A549 (cell line): Measurements from ENCODE around the gene WNT8B. TPM values are rescaled to one million over a fixed set of nuclear protein-coding genes. Genes with fewer than 3 reads are reported as not detected.

ENCODE experiments used
- ATAC-seq, 2 experiments: fragments of 200-7000 bp in 1 of 2; fragments of >200 bp in 1 of 2; cut with Nextera tagmentation in 1 of 2; cut with Tn5 transposase in 1 of 2; 3 replicates each; pipeline versions ENCODE4 v1.8.0 to v1.9.1; 2018 to 2020; ENCODE audit warnings: mild to moderate bottlenecking in 1 of 2, moderate library complexity in 1 of 2
- CTCF ChIA-PET: fragments of 300-600 bp; sonication (Branson Sonifier 250); formaldehyde crosslinking; extraction: SDS; loops from one replicate; lab custom pipeline; 2021; ENCODE audit warnings: antibody characterized with exemption, inconsistent platforms; lab: Yijun Ruan, JAX
- POLR2A ChIA-PET: fragments of 350-600 bp; formaldehyde crosslinking; extraction: SDS; loops from one replicate; lab custom pipeline; 2021; ENCODE audit warnings: antibody characterized with exemption, inconsistent platforms; lab: Yijun Ruan, JAX
- DNase-seq, 2 experiments: peaks; one replicate each; pipeline versions ENCODE4 v3.0.0 to v3.0.0-alpha.2; 2011 to 2016; ENCODE audit warnings: low read depth in 1 of 2, low spot score in 1 of 2
- FAIRE-seq: peaks from 2 replicates; lab custom pipeline; 2011; peaks lifted over from hg19 to GRCh38; lab: Jason Lieb, UNC
- H3K27ac ChIP-seq, 2 experiments: fragments of >200 bp; sonication (Bioruptor Twin); formaldehyde crosslinking; 3 replicates each; pipeline ENCODE4 v1.5.1; 2016 to 2017
- H3K4me1 ChIP-seq: fragments of >200 bp; sonication (Bioruptor Twin); formaldehyde crosslinking; 3 replicates; pipeline ENCODE4 v1.6.1; 2016
- H3K4me2 ChIP-seq: fragments of >200 bp; sonication (Bioruptor Twin); formaldehyde crosslinking; 3 replicates; pipeline ENCODE4 v1.6.1; 2016
- H3K4me3 ChIP-seq: fragments of >200 bp; sonication (Bioruptor Twin); formaldehyde crosslinking; 3 replicates; pipeline ENCODE4 v1.5.1; 2016
- H3K9me3 ChIP-seq: fragments of >200 bp; sonication (Bioruptor Twin); formaldehyde crosslinking; 3 replicates; pipeline ENCODE4 v1.6.1; 2016
- CBX2 ChIP-seq: fragments of 200-600 bp; sonication (generic); IDR thresholded peaks from 2 replicates; pipeline ENCODE4 v1.6.1; 2016; ENCODE audit warnings: low read depth, mild to moderate bottlenecking, borderline replicate concordance
- CEBPB ChIP-seq, 2 experiments: fragments of >200 bp in 1 of 2; sonication (Bioruptor Twin) in 1 of 2; formaldehyde crosslinking in 1 of 2; IDR thresholded peaks; 2 replicates each; pipeline ENCODE4 v1.6.1; 2012 to 2016
- EHMT2 ChIP-seq: fragments of 200-600 bp; sonication (generic); IDR thresholded peaks from 2 replicates; pipeline ENCODE4 v1.6.1; 2016; ENCODE audit warnings: antibody characterized with exemption, low read depth, mild to moderate bottlenecking, moderate library complexity
- FOSB ChIP-seq: fragments of 250-450 bp; sonication (Bioruptor Pico); IDR thresholded peaks from 2 replicates; pipeline ENCODE4 v1.5.0; 2020; ENCODE audit warnings: mild to moderate bottlenecking, moderate library complexity
- GATA3 ChIP-seq: IDR thresholded peaks from 2 replicates; pipeline ENCODE4 v1.6.1; 2012; ENCODE audit warnings: borderline replicate concordance
- HDAC2 ChIP-seq: fragments of 200-600 bp; sonication (generic); IDR thresholded peaks from 2 replicates; pipeline ENCODE4 v1.6.1; 2016
- JUN ChIP-seq, 2 experiments: fragments of >200 bp; sonication (Bioruptor Twin); formaldehyde crosslinking; IDR thresholded peaks; 2 replicates in 1 of 2; 3 replicates in 1 of 2; pipeline ENCODE4 v1.6.1; 2016 to 2017
- KDM5A ChIP-seq: fragments of 200-600 bp; sonication (generic); IDR thresholded peaks from 2 replicates; pipeline ENCODE4 v1.6.1; 2016; ENCODE audit warnings: antibody characterized with exemption, mild to moderate bottlenecking
- MYC ChIP-seq: IDR thresholded peaks from 2 replicates; pipeline ENCODE4 v1.6.1; 2012; ENCODE audit warnings: mild to moderate bottlenecking, inconsistent platforms, low read length, improper control_type of control experiment, borderline replicate concordance
- NFE2L2 ChIP-seq: fragments of 150-350 bp; conservative IDR thresholded peaks from 2 replicates; pipeline ENCODE4 v1.6.1; 2014; ENCODE audit warnings: low read length
- NPAS2 ChIP-seq: fragments of 250-450 bp; sonication (Bioruptor Pico); IDR thresholded peaks from 2 replicates; pipeline ENCODE4 v1.8.0; 2022; ENCODE audit warnings: mild to moderate bottlenecking, moderate library complexity, borderline replicate concordance
- POLR2AphosphoS2 ChIP-seq: conservative IDR thresholded peaks from 2 replicates; pipeline ENCODE4 v1.6.1; 2012; ENCODE audit warnings: low read length, improper control_type of control experiment, inconsistent platforms
- RFX5 ChIP-seq: fragments of 450-650 bp; IDR thresholded peaks from 2 replicates; pipeline ENCODE4 v1.7.1; 2014; ENCODE audit warnings: antibody characterized with exemption, mild to moderate bottlenecking, moderate library complexity
- RNF2 ChIP-seq: fragments of 200-600 bp; sonication (generic); IDR thresholded peaks from 2 replicates; pipeline ENCODE4 v1.6.1; 2016; ENCODE audit warnings: low read depth, mild to moderate bottlenecking, antibody characterized with exemption, moderate library complexity, borderline replicate concordance
- TFCP2L1 ChIP-seq: fragments of 250-450 bp; sonication (Bioruptor Pico); IDR thresholded peaks from 2 replicates; pipeline ENCODE4 v1.5.0; 2021; ENCODE audit warnings: mild to moderate bottlenecking
- ZC3H11A ChIP-seq: fragments of 450-650 bp; IDR thresholded peaks from 2 replicates; pipeline ENCODE4 v1.6.1; 2014; ENCODE audit warnings: antibody characterized with exemption, mild to moderate bottlenecking
- ZNF302 ChIP-seq: fragments of 250-450 bp; sonication (Bioruptor Pico); IDR thresholded peaks from 2 replicates; pipeline ENCODE4 v1.9.0; 2021; ENCODE audit warnings: inconsistent platforms, mild to moderate bottlenecking, moderate library complexity
- ZSCAN20 ChIP-seq: fragments of 250-450 bp; sonication (Bioruptor Pico); IDR thresholded peaks from 2 replicates; pipeline ENCODE4 v1.8.0; 2022; ENCODE audit warnings: mild to moderate bottlenecking, moderate library complexity
- WGBS: methylation state at CpG from one replicate; pipeline ENCODE4 v1.1.6; 2017; ENCODE audit errors: missing lambda C conversion rate; 5-methylcytosine and 5-hydroxymethylcytosine counted together
- polyA plus RNA-seq, 4 experiments: library from polyadenylated mRNA; depleted of rRNA in 3 of 4; stranded (reverse); fragments of >200 nt; fragmentation: RNase III in 1 of 4; extraction: RNeasy Plus Mini Kit Qiagen cat#74134 plus additional on column Dnase treatment in 1 of 4; gene quantifications; 2 replicates in 3 of 4; 3 replicates in 1 of 4; pipeline ENCODE4 v1.2.3, GENCODE V29; 2011 to 2017
- TF ChIP-seq, protein P1 (sequence below): fragments of >200 bp; sonication (Bioruptor Twin); formaldehyde crosslinking; IDR thresholded peaks from 3 replicates; pipeline ENCODE4 v1.6.1; 2016
- TF ChIP-seq, protein P2 (sequence below): fragments of 450-650 bp; IDR thresholded peaks from 2 replicates; pipeline ENCODE4 v1.6.1; 2014; ENCODE audit warnings: antibody characterized with exemption
- TF ChIP-seq, protein P3 (sequence below): fragments of 150-350 bp; IDR thresholded peaks from 2 replicates; pipeline ENCODE4 v1.6.1; 2014; ENCODE audit warnings: low read depth, mild to moderate bottlenecking, low read length
- TF ChIP-seq, protein P4 (sequence below): fragments of 250-450 bp; sonication (Bioruptor Pico); IDR thresholded peaks from 2 replicates; pipeline ENCODE4 v1.5.0; 2021; ENCODE audit warnings: mild to moderate bottlenecking, moderate library complexity, borderline replicate concordance
- TF ChIP-seq, protein P5 (sequence below): fragments of 250-450 bp; sonication (Bioruptor Pico); IDR thresholded peaks from 2 replicates; pipeline ENCODE4 v1.5.0; 2020; ENCODE audit warnings: low read depth, mild to moderate bottlenecking, moderate library complexity
- TF ChIP-seq, protein P6 (sequence below): fragments of >200 bp; sonication (Bioruptor Twin); formaldehyde crosslinking; IDR thresholded peaks from 3 replicates; pipeline ENCODE4 v1.5.1; 2016

The WNT8B gene
- polyA plus RNA-seq, 2 of the 4 experiments (the other 2 are of a cell fraction) = 0.04 to 0.05 TPM

DNA sequence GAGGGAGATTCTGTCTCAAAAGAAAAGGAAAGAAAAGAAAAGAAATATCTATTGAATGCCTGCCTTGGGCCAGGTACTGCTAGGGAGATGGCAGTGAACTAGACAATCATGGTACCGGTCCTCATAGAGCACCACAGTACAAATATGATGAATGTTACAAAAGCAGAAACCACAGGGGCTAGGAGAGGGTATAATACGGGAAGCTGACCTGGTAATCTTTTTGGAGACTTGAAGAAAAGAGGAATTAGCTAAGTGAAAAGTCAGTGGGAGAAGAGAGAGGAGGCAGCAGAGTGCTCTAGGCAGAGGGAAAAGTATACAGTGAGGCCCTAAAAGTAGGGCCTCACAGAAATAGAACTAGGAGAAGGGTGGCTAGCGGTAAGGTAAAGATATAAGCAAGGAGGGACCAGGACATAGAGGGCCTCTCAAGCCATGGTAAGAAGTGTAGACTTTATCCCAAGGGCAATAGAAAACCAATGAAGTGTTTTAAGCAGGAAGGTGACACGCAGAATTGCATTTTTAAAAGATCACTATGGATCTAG, 42.8 kb upstream of the WNT8B start:
- no peak overlapping the region for H3K4me2 ChIP-seq
- TF ChIP-seq, protein P1, sequence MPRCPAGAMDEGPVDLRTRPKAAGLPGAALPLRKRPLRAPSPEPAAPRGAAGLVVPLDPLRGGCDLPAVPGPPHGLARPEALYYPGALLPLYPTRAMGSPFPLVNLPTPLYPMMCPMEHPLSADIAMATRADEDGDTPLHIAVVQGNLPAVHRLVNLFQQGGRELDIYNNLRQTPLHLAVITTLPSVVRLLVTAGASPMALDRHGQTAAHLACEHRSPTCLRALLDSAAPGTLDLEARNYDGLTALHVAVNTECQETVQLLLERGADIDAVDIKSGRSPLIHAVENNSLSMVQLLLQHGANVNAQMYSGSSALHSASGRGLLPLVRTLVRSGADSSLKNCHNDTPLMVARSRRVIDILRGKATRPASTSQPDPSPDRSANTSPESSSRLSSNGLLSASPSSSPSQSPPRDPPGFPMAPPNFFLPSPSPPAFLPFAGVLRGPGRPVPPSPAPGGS = no peak
- no peak for TF ChIP-seq POLR2AphosphoS2
- no peak for TF ChIP-seq KDM5A
- no peak for TF ChIP-seq MYC
- TF ChIP-seq, protein P2, sequence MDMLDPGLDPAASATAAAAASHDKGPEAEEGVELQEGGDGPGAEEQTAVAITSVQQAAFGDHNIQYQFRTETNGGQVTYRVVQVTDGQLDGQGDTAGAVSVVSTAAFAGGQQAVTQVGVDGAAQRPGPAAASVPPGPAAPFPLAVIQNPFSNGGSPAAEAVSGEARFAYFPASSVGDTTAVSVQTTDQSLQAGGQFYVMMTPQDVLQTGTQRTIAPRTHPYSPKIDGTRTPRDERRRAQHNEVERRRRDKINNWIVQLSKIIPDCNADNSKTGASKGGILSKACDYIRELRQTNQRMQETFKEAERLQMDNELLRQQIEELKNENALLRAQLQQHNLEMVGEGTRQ = no peak
- no peak for TF ChIP-seq TFCP2L1 (CRISPR knock-in tag)
- TF ChIP-seq EHMT2 = no peak
- TF ChIP-seq RNF2 = no peak
- TF ChIP-seq, protein P3, sequence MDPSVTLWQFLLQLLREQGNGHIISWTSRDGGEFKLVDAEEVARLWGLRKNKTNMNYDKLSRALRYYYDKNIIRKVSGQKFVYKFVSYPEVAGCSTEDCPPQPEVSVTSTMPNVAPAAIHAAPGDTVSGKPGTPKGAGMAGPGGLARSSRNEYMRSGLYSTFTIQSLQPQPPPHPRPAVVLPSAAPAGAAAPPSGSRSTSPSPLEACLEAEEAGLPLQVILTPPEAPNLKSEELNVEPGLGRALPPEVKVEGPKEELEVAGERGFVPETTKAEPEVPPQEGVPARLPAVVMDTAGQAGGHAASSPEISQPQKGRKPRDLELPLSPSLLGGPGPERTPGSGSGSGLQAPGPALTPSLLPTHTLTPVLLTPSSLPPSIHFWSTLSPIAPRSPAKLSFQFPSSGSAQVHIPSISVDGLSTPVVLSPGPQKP = no peak
- no peak for TF ChIP-seq RFX5
- TF ChIP-seq JUN (IDR thresholded peaks at IDR 0.05) = no peak
- TF ChIP-seq CEBPB (IDR thresholded peaks at IDR 0.05) = no peak
- no peak for TF ChIP-seq ZC3H11A
- TF ChIP-seq NPAS2 (CRISPR knock-in tag) = no peak
- TF ChIP-seq GATA3 = no peak
- no peak for TF ChIP-seq CBX2
- peak overlapping the region in 1 of 2 experiments; percentile 3; a peak in 2 of 6 replicates for H3K27ac ChIP-seq
- no peak overlapping the region for H3K4me3 ChIP-seq
- ChIA-PET POLR2A (interaction anchor here (1.0 kb wide), 1 partner anchor 45 kb away, joined by 3 read pairs; no protein-coding TSS in a partner anchor), CTCF (interaction anchor here (1.2 to 6.0 kb wide), 3 partner anchors 13 to 81 kb away, joined by 3 to 36 read pairs (median 6); no protein-coding TSS in a partner anchor)
- peaks cover 15% of the 10 kb centered on the region for H3K4me1 ChIP-seq
- 87% methylated on average over 4 of the region's 4 CpGs for WGBS
- ATAC-seq = peak; percentile 24 to 55; a peak in 3 of 6 replicates
- DNase-seq = no peak
- no peaks in the 10 kb centered on the region for H3K9me3 ChIP-seq
- FAIRE-seq = no peak

DNA sequence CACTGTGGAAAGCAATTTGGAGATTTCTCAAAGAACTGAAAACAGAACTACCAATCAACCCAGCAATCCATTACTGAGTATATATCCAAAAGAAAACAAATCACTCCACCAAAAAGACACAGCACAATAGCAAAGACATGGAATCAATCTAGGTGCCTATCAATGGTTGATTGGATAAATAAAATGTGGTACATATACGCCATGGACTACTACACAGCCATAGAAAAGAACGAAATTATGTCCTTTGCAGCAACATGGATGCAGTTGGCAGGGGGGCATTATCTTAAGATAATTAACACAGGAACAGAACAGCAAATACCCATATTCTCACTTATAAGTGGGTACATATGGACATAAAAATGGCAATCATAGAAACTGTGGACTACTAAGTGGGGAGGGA, 35.4 kb upstream of the WNT8B start:
- ATAC-seq = no peak
- WGBS = 84% methylated on average over 2 of the region's 2 CpGs
- CTCF ChIA-PET = interaction anchor here (7.8 kb wide), 1 partner anchor 89 kb away, joined by 534 read pairs; the partner anchor contains the start of genes PKD2L1 and SCD

More for the DNA sequence above, 35.4 kb upstream of the WNT8B start:
- Histone ChIP-seq H3K4me2 (no peak overlapping the region), H3K4me3 (no peak overlapping the region), H3K27ac (no peak overlapping the region), H3K4me1 (peaks cover 42% of the 10 kb centered on the region), H3K9me3 (no peaks in the 10 kb centered on the region)
- DNase-seq (no peak), FAIRE-seq (no peak)
- TF ChIP-seq, protein P3 = no peak
- TF ChIP-seq, protein P4, sequence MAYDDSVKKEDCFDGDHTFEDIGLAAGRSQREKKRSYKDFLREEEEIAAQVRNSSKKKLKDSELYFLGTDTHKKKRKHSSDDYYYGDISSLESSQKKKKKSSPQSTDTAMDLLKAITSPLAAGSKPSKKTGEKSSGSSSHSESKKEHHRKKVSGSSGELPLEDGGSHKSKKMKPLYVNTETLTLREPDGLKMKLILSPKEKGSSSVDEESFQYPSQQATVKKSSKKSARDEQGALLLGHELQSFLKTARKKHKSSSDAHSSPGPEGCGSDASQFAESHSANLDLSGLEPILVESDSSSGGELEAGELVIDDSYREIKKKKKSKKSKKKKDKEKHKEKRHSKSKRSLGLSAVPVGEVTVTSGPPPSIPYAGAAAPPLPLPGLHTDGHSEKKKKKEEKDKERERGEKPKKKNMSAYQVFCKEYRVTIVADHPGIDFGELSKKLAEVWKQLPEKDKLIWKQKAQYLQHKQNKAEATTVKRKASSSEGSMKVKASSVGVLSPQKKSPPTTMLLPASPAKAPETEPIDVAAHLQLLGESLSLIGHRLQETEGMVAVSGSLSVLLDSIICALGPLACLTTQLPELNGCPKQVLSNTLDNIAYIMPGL (CRISPR knock-in tag) = no peak
- TF ChIP-seq POLR2AphosphoS2 (no peak), FOSB (CRISPR knock-in tag) (no peak), TFCP2L1 (CRISPR knock-in tag) (no peak), HDAC2 (no peak), ZC3H11A (no peak), ZNF302 (CRISPR knock-in tag) (no peak), ZSCAN20 (CRISPR knock-in tag) (no peak), NFE2L2 (no peak)
- TF ChIP-seq, protein P5, sequence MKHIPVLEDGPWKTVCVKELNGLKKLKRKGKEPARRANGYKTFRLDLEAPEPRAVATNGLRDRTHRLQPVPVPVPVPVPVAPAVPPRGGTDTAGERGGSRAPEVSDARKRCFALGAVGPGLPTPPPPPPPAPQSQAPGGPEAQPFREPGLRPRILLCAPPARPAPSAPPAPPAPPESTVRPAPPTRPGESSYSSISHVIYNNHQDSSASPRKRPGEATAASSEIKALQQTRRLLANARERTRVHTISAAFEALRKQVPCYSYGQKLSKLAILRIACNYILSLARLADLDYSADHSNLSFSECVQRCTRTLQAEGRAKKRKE (CRISPR knock-in tag) = no peak
- TF ChIP-seq, protein P6, sequence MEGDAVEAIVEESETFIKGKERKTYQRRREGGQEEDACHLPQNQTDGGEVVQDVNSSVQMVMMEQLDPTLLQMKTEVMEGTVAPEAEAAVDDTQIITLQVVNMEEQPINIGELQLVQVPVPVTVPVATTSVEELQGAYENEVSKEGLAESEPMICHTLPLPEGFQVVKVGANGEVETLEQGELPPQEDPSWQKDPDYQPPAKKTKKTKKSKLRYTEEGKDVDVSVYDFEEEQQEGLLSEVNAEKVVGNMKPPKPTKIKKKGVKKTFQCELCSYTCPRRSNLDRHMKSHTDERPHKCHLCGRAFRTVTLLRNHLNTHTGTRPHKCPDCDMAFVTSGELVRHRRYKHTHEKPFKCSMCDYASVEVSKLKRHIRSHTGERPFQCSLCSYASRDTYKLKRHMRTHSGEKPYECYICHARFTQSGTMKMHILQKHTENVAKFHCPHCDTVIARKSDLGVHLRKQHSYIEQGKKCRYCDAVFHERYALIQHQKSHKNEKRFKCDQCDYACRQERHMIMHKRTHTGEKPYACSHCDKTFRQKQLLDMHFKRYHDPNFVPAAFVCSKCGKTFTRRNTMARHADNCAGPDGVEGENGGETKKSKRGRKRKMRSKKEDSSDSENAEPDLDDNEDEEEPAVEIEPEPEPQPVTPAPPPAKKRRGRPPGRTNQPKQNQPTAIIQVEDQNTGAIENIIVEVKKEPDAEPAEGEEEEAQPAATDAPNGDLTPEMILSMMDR = no peak
- POLR2A ChIA-PET = no interaction called here
